HEK293 (cell line): ENCODE measurements around the gene ANGEL2.

Source experiments
- BCL6B ChIP-seq: fragments of 450-650 bp; formaldehyde crosslinking; IDR thresholded peaks from 2 replicates; pipeline ENCODE4 v1.5.1; 2017; ENCODE audit warnings: missing biosample characterization, missing genetic modification characterization
- GLI4 ChIP-seq: fragments of 450-650 bp; formaldehyde crosslinking; IDR thresholded peaks from 2 replicates; pipeline ENCODE4 v1.5.1; 2016; ENCODE audit warnings: missing biosample characterization, missing genetic modification characterization
- HOXC10 ChIP-seq: sonication (generic); formaldehyde crosslinking; IDR thresholded peaks from 2 replicates; pipeline ENCODE4 v1.8.1; 2023; ENCODE audit warnings: mild to moderate bottlenecking, missing genetic modification reagents
- KLF1 ChIP-seq: fragments of 450-650 bp; formaldehyde crosslinking; IDR thresholded peaks from 2 replicates; pipeline ENCODE4 v1.5.1; 2016; ENCODE audit warnings: missing biosample characterization, missing genetic modification characterization
- KLF7 ChIP-seq: fragments of 450-650 bp; formaldehyde crosslinking; IDR thresholded peaks from 2 replicates; pipeline ENCODE4 v1.5.1; 2016; ENCODE audit warnings: missing biosample characterization, missing genetic modification characterization, borderline replicate concordance
- KLF8 ChIP-seq: fragments of 450-650 bp; formaldehyde crosslinking; IDR thresholded peaks from 2 replicates; pipeline ENCODE4 v1.5.1; 2016; ENCODE audit warnings: missing biosample characterization, missing genetic modification characterization
- RBAK ChIP-seq: fragments of 450-650 bp; formaldehyde crosslinking; IDR thresholded peaks from 2 replicates; pipeline ENCODE4 v1.5.1; 2016; ENCODE audit warnings: missing biosample characterization, missing genetic modification characterization
- SCRT2 ChIP-seq: fragments of 450-650 bp; formaldehyde crosslinking; IDR thresholded peaks from 2 replicates; pipeline ENCODE4 v1.5.1; 2016; ENCODE audit warnings: missing biosample characterization, missing genetic modification characterization
- SP3 ChIP-seq: fragments of 450-650 bp; formaldehyde crosslinking; IDR thresholded peaks from 2 replicates; pipeline ENCODE4 v1.5.1; 2016; ENCODE audit warnings: missing biosample characterization, missing genetic modification characterization
- ZBTB1 ChIP-seq: fragments of 450-650 bp; formaldehyde crosslinking; IDR thresholded peaks from 2 replicates; pipeline ENCODE4 v1.5.1; 2016; ENCODE audit warnings: missing biosample characterization, missing genetic modification characterization
- ZBTB20 ChIP-seq: fragments of 450-650 bp; formaldehyde crosslinking; IDR thresholded peaks from 2 replicates; pipeline ENCODE4 v1.5.1; 2016; ENCODE audit warnings: missing biosample characterization, missing genetic modification characterization
- ZBTB8A ChIP-seq: fragments of 450-650 bp; formaldehyde crosslinking; IDR thresholded peaks from 2 replicates; pipeline ENCODE4 v1.5.1; 2016; ENCODE audit warnings: missing biosample characterization, missing genetic modification characterization
- ZNF10 ChIP-seq: fragments of 450-650 bp; formaldehyde crosslinking; IDR thresholded peaks from 2 replicates; pipeline ENCODE4 v1.5.1; 2017; ENCODE audit warnings: missing biosample characterization, missing genetic modification characterization
- ZNF133 ChIP-seq: fragments of 450-650 bp; formaldehyde crosslinking; IDR thresholded peaks from 2 replicates; pipeline ENCODE4 v1.5.1; 2016; ENCODE audit warnings: missing biosample characterization, missing genetic modification characterization
- ZNF157 ChIP-seq: fragments of 450-650 bp; formaldehyde crosslinking; IDR thresholded peaks from 2 replicates; pipeline ENCODE4 v1.5.1; 2016; ENCODE audit warnings: missing biosample characterization, missing genetic modification characterization
- ZNF23 ChIP-seq: fragments of 450-650 bp; formaldehyde crosslinking; IDR thresholded peaks from 2 replicates; pipeline ENCODE4 v1.5.1; 2016; ENCODE audit warnings: missing biosample characterization, missing genetic modification characterization, borderline replicate concordance
- ZNF239 ChIP-seq: fragments of 450-650 bp; formaldehyde crosslinking; IDR thresholded peaks from 2 replicates; pipeline ENCODE4 v1.5.1; 2016; ENCODE audit warnings: missing biosample characterization, missing genetic modification characterization
- ZNF266 ChIP-seq: fragments of 450-650 bp; formaldehyde crosslinking; IDR thresholded peaks from 2 replicates; pipeline ENCODE4 v1.5.1; 2016; ENCODE audit warnings: missing biosample characterization, missing genetic modification characterization, low read depth
- ZNF324 ChIP-seq: fragments of 450-650 bp; formaldehyde crosslinking; IDR thresholded peaks from 2 replicates; pipeline ENCODE4 v1.5.1; 2016; ENCODE audit warnings: missing biosample characterization, missing genetic modification characterization
- ZNF341 ChIP-seq: fragments of 450-650 bp; formaldehyde crosslinking; IDR thresholded peaks from 2 replicates; pipeline ENCODE4; 2016; ENCODE audit warnings: low read depth, missing biosample characterization, missing genetic modification characterization
- ZNF398 ChIP-seq: fragments of 450-650 bp; formaldehyde crosslinking; IDR thresholded peaks from 2 replicates; pipeline ENCODE4 v1.5.1; 2017; ENCODE audit warnings: missing biosample characterization, missing genetic modification characterization
- ZNF473 ChIP-seq: fragments of 450-650 bp; formaldehyde crosslinking; IDR thresholded peaks from 2 replicates; pipeline ENCODE4 v1.5.1; 2017; ENCODE audit warnings: missing biosample characterization, missing genetic modification characterization
- ZNF510 ChIP-seq: fragments of 450-650 bp; formaldehyde crosslinking; IDR thresholded peaks from 2 replicates; pipeline ENCODE4 v1.5.1; 2018; ENCODE audit warnings: mild to moderate bottlenecking, missing genetic modification characterization, missing biosample characterization; ENCODE audit not compliant: insufficient replicate concordance
- ZNF529 ChIP-seq: fragments of 450-650 bp; formaldehyde crosslinking; IDR thresholded peaks from 2 replicates; pipeline ENCODE4 v1.5.1; 2017; ENCODE audit warnings: missing genetic modification characterization, missing biosample characterization; ENCODE audit not compliant: insufficient replicate concordance
- ZNF555 ChIP-seq: fragments of 450-650 bp; formaldehyde crosslinking; conservative IDR thresholded peaks from 2 replicates; pipeline ENCODE4 v1.5.1; 2017; ENCODE audit warnings: missing biosample characterization, mild to moderate bottlenecking, missing genetic modification characterization, inconsistent platforms
- ZNF571 ChIP-seq: fragments of 450-650 bp; formaldehyde crosslinking; IDR thresholded peaks from 2 replicates; pipeline ENCODE4 v1.5.0; 2017; ENCODE audit warnings: missing biosample characterization, missing genetic modification characterization
- ZNF585B ChIP-seq: fragments of 450-650 bp; formaldehyde crosslinking; IDR thresholded peaks from 2 replicates; pipeline ENCODE4 v1.5.1; 2016; ENCODE audit warnings: missing biosample characterization, missing genetic modification characterization
- ZNF596 ChIP-seq: fragments of 450-650 bp; IDR thresholded peaks from 2 replicates; pipeline ENCODE4 v1.5.0; 2018; ENCODE audit warnings: missing biosample characterization, mild to moderate bottlenecking, missing genetic modification characterization, moderate library complexity
- ZNF654 ChIP-seq: fragments of 450-650 bp; formaldehyde crosslinking; IDR thresholded peaks from 2 replicates; pipeline ENCODE4 v1.5.1; 2016; ENCODE audit warnings: low read depth, missing biosample characterization, missing genetic modification characterization
- ZNF776 ChIP-seq: fragments of 450-650 bp; formaldehyde crosslinking; IDR thresholded peaks from 2 replicates; pipeline ENCODE4 v1.5.0; 2017; ENCODE audit warnings: missing biosample characterization, missing genetic modification characterization, borderline replicate concordance
- ZSCAN5A ChIP-seq: fragments of 450-650 bp; formaldehyde crosslinking; IDR thresholded peaks from 2 replicates; pipeline ENCODE4 v1.5.1; 2016; ENCODE audit warnings: missing biosample characterization, missing genetic modification characterization
- TF ChIP-seq, protein P1 (sequence below): fragments of 450-650 bp; formaldehyde crosslinking; IDR thresholded peaks from 2 replicates; pipeline ENCODE4 v1.5.1; 2016; ENCODE audit warnings: missing biosample characterization, missing genetic modification characterization
- TF ChIP-seq, protein P2 (sequence below): fragments of 450-650 bp; formaldehyde crosslinking; IDR thresholded peaks from 2 replicates; pipeline ENCODE4 v1.5.1; 2016; ENCODE audit warnings: missing biosample characterization, missing genetic modification characterization

The ANGEL2 gene

DNA sequence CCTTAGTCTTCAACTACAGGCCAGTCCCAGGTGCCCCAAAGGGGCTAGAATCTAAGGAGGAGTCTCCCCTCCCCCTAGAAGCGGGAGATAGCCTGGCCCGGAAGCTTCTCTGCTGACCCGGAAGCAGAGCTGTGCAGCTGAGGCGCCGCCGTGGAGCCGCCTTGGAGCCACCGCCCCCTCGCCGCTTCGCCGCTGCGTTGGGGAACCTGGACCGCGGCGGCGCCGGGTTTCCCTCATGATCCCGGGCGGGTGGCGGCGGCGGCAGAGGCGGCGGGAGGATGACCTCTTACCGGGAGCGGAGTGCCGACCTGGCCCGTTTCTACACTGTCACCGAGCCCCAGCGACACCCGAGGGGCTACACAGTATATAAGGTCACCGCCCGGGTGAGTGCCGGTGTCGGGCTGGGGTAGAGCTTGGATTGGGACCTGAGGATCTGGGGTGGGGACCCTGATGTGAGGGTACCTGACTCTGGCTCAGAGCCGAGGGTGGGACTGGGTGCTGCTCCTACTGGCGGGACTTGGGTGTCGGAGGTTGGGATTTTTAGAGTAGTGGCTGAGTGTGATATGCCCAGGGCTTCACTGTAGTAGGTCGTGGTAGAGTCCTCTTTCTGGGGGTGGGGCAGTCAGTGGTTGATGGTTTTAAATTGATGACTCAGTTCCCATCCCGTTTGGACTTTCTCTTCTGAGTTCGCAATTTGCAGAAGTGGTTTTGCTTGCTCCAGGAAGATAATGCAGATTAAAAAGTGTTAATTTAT lies 35.6 kb upstream of the ANGEL2 start, which contains the start of gene RPS6KC1 (continued):
- TF ChIP-seq ZNF324 (peak; percentile 51; the same call in 1 of the 2 replicates), KLF8 (no peak; the same call in 1 of the 2 replicates), SCRT2 (tag by site-specific recombination) (0 out of 2 replicates have a peak, but pooled peaks have one; percentile 30), ZNF555 (tag by site-specific recombination) (no peak), GLI4 (tag by site-specific recombination) (no peak), ZNF133 (tag by site-specific recombination) (no peak), ZNF10 (tag by site-specific recombination) (peak; percentile 40; the same call in 1 of the 2 replicates), ZNF654 (tag by site-specific recombination) (no peak), ZNF585B (tag by site-specific recombination) (no peak), RBAK (tag by site-specific recombination) (no peak), ZNF341 (peak; percentile 79), ZBTB8A (tag by site-specific recombination) (no peak; the same call in 1 of the 2 replicates), ZBTB20 (tag by site-specific recombination) (peak; percentile 90), ZNF529 (no peak), ZNF776 (no peak), HOXC10 (CRISPR knock-in tag) (no peak), ZNF473 (tag by site-specific recombination) (no peak), ZNF23 (tag by site-specific recombination) (no peak), ZNF571 (tag by site-specific recombination) (no peak), ZNF266 (tag by site-specific recombination) (no peak), ZNF596 (tag by site-specific recombination) (no peak), ZSCAN5A (no peak), SP3 (tag by site-specific recombination) (peak; percentile 58; the same call in 1 of the 2 replicates), ZNF239 (tag by site-specific recombination) (no peak), BCL6B (no peak), ZBTB1 (tag by site-specific recombination) (no peak), ZNF398 (tag by site-specific recombination) (peak; percentile 80), KLF7 (no peak), KLF1 (peak; percentile 22), ZNF157 (tag by site-specific recombination) (no peak), ZNF510 (peak; percentile 96)
- TF ChIP-seq, protein P1, sequence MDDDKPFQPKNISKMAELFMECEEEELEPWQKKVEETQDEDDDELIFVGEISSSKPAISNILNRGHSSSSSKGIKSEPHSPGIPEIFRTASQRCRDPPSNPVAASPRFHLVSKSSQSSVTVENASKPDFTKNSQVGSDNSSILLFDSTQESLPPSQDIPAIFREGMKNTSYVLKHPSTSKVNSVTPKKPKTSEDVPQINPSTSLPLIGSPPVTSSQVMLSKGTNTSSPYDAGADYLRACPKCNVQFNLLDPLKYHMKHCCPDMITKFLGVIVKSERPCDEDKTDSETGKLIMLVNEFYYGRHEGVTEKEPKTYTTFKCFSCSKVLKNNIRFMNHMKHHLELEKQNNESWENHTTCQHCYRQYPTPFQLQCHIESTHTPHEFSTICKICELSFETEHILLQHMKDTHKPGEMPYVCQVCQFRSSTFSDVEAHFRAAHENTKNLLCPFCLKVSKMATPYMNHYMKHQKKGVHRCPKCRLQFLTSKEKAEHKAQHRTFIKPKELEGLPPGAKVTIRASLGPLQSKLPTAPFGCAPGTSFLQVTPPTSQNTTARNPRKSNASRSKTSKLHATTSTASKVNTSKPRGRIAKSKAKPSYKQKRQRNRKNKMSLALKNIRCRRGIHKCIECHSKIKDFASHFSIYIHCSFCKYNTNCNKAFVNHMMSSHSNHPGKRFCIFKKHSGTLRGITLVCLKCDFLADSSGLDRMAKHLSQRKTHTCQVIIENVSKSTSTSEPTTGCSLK (tag by site-specific recombination): no peak
- TF ChIP-seq, protein P2, sequence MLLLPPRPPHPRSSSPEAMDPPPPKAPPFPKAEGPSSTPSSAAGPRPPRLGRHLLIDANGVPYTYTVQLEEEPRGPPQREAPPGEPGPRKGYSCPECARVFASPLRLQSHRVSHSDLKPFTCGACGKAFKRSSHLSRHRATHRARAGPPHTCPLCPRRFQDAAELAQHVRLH (tag by site-specific recombination): no peak
